ENCODE measurements around the gene GJA8.
"Not testable (repeated sequence)": the region's sequence is repeated elsewhere in the genome, so short reads cannot be mapped to it uniquely, and the experiment has no call there.

Gene GJA8

DNA sequence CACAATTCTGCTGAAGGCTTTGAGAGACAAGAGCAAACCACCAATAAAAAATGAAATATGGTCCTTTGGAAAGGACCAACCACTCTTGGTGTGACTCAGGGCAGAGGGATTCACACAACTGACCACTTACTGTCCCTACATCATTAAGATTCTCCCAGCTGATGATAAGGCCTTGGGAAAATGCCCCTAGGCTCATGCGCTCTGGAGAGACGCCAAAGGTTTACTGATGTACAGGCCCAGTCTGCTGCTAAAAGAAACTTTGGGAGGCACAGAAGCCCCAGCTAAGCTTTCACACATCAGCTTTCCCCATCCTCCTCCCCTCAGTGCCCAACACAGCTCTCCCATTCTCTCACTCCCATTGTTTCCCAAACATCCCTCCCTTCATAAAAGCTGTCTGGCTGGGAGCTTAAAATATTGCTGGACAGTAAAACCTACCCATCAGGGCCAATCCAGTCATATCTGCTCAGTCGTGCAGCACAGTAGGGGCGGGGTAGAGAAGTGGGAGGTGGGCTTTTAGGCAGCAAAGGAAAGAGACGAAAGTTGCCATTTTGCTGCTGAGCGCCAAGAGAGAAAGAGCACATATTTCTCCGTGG is at the start of gene GJA8:
Gene GJA8, plus strand, starts transcription at position 543 of the 593 bp plus-strand sequence. CDS start 5,161 bp downstream, outside the sequence.
- DNase-seq, result no peak

DNA sequence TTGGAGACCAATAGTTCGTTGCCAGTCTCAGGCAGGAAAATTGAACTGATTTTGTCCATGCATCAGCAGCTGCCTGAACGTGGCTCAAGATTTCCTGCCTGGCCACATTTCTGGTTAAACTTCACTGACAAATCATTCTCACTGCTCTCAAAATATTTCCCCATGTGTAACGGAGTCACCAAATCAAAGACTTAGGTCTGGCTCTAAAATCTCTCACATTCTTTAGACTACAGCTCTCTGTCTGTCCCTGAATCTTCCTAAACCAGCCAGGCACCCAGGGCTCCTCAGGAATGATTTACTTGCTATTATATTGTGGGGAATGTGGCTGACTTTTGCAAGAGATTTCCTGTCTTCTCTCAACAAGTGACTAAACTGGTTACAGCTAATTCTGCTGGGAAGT is 49.2 kb upstream of the GJA8 start:
- DNase-seq, result no peak

DNA sequence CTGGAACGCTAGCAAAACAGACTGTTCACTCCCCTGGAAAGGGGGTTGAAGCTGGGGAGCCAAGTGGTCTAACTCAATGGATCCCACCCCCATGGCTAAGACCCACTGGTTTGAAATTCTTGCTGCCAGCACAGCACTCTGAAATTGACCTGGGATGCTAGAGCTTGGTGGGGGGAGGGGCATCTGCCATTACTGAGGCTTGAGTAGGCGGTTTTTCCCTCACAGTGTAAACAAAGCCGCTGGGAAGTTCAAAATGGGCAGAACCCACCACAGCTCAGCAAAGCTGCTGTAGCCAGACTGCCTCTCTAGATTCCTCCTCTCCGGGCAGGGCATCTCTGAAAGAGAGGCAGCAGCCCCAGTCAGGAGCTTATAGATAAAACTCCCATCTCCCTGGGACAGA is 47.6 kb upstream of the GJA8 start:
- peak; percentile 4 for DNase-seq

DNA sequence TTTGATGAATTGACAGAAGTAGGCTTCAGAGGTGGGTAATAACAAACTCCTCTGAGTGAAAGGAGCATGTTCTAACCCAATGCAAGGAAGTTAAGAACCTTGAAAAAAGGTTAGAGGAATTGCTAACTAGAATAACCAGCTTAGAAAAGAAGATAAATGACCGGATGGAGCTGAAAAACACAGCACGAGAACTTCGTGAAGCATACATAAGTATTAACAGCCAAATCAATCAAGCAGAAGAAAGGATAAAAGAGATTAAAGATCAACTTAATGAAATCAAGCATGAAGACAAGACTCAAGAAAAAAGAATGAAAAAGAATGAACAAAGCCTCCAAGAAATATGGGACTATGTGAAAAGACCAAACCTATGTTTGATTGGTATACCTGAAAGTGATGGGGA is 46.6 kb upstream of the GJA8 start:
- DNase-seq, result not testable (repeated sequence)

DNA sequence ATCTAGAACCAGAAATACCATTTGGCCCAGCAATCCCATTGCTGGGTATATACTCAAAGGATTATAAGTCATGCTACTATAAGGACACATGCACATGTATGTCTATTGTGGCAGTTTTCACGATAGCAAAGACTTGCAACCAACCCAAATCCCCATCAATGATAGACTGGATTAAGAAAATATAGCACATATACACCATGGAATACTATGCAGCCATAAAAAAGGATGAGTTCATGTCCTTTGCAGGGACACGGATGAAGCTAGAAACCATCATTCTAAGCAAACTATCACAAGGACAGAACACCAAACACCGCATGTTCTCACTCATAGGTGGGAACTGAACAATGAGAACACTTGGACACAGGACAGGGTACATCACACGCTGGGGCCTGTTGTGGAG is 35.4 kb upstream of the GJA8 start:
- not testable (repeated sequence) for DNase-seq

DNA sequence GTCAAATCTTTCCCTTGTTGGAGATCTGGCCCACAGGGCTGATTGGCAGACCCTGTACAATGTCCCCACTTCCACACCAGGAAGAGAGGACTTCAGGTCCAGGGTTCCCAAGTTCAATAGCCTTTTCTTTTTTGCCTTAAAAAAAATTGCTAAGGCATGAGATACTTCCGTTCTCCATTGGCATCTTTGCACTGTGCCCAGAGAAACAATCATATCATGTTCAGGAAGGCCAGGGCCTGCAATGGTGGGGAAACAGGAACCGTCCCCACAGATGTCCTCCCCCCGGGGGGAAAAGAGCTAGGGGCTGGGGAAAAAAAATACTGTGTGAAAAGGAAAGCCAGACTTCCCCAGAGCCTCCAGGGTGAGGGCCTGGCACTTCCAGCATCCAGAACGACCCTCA is 24.6 kb upstream of the GJA8 start:
- DNase-seq, result no peak

DNA sequence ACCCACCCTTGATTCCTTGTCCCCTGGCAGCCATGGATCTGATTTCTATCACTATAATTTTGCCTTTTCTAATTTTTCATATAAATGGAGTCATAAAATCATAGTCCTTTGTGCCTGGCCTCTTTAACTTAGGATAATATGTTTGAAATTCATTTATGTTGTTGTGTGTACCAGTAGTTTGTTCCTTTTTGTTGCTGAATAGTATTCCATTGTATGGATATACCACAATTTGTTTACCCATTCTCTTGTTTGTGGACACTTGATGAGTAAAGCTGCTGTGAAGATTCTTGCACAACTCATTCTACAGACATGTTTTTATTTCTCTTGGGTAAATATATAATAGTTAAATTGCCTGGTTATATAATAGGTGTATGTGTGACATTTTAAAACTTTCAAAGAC is 22.7 kb upstream of the GJA8 start:
- DNase-seq, result no peak

DNA sequence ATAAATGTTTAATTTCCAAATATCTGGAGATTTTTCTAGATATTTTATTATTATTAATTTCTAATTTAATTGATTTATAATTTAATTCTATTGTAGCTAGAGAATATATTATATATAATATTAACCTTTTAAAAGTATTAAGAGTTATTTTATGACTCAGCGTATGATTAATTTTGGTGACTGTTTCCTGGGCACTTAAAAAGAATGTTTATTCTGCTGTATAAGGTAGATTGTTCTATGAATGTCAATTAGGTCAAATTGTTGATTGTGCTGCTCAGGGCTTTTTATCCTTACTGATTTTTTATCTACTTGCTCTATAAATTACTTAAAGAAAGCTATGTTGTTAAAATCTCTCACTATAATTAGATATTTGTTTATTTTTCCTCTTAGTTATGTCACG is 20.1 kb upstream of the GJA8 start:
- DNase-seq, result no peak

DNA sequence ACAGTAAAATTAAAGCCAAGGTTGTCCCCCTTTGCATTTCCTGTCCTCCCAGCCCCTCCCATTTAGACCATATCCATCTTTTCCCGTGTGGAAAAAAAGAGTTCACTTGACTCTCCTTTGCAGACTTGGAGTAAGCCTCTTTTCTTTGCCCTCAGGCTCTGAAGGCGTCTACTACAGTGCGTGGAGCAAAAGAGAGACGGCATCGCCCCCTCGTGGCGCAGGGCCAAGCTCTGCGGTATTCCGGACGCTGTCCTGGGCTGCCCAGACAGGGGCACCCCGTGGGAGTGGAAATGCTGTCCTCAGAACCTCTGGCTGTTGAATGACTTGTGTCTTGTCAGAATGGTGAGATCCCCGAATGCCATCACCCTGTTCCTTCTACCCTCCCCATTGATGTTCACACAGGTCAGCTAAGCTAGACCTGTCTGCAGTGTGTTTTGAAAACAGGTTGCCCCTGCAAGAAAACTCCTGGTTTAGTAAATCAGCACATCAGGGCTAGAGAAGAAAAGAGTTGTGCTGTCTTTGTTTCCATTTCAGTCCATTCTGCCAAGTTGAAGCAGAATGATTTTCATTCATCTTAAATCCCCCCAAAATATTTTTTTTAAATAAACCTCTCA is 12.3 kb upstream of the GJA8 start:
- DNase-seq, result peak; percentile 77

DNA sequence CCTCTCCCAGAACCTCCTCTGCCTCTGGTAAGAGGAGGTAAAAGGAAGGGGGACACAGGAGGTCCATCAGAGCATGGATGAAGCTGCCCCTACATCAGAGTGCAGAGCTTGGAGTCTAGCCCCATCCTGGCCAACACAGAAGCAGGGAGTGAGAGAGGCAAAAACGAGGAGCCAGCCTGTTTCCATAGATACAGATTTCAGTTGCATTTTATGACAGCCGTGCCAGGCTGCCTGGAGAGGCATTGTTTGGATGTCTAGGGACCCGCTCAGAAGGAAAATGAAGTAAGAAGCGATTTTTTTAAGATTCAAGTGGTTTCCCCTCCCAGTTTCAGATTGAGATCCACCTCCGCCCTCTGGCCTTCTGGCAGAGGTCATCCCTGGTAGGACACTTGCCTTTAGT is 11.5 kb upstream of the GJA8 start:
- DNase-seq, result peak; percentile 4

DNA sequence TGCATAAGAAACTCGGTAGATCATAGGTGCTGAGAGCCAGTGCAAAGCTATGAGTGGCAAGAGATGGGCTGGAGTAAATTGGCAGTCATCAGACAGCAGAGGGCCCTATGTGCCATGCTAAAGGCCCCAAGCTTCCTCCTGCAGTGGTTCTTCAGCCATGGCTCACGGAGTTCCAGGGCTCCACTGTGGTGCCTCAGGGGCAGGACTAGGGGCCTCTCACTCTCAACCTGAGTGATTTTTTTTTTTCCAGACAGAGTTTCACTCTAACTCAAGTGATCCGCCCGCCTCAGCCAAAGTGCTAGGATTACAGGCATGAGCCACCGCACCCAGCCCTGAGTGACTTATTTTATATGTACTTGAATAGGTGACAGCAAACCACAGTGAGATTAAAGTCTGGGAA is 10.4 kb upstream of the GJA8 start:
- peak; percentile 10 for DNase-seq

DNA sequence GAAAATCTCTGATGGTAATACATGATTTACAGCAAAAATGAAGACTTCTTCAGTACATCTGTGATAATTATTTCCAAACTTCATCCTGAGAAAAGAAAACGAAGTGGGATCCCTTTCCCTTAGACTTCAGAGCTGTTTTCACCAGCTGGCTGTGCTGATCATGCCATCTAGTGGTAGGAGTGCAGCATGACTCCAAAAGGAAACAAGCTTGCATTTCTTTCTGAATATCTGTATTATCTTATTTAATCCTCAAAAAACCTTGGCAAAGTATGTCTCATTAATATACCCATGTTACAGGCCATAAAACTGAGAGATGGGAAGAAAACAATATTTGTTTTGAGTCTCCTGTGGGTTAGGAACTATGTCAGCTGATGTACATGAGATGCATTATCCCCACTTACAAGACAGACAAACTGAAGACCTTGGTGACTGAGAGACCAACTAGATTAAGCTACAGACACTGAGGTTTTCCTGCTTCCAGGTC is 9.8 kb upstream of the GJA8 start:
- peak; percentile 57 for DNase-seq

DNA sequence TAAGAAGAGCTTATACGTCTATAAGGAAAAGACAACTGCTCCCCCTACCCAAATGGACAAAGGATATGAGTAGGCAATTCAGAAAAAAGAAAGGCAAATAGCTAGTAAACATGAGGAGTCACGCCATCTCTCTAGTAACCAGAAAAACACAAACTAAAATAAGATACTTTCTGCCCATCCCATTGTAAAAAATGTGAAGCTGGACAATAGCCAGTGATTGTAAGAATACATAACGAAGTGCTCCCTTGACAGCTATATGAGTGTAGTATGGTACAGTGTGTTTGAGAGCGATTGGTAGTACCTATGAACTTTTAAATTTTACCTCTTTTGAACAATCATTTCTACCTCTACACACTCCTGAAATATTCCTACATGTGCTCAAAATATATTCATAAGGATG is 7.5 kb upstream of the GJA8 start:
- DNase-seq, result no peak

DNA sequence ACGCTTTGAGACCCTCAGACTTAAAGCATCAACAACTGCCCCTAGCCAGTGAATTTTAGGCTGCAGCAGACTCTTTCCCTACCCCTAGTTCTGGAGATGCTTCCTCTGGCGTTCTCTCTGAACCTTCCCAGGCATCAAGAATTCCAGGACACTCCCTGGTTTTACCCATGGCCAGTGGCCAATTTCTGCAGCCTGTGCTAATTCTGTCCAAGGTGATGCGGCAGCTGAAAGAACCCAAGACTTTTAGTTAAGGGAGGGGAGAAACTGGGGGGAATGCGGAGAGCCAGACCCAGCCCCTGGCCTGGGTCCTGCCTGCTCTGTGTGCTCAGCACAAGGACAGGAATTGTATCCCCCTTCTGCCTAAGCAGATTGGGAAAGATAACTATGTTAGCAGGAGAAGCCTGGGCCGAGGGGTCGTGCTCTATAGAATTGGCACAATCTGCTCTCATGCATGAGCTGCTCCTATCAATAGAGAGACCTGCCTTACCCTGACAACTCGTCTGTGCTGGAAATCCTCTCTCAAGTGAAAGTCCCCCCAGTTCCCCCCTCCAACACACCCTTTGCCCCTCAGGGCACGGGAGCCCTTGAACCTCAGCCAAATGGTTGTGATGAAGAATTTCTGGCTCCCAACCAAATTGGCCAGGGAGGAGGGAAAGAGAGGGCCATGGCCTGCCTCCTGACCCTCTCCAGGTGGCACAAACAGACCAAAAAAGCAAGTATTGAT is 5.4 kb upstream of the GJA8 start:
- peak; percentile 68 for DNase-seq

DNA sequence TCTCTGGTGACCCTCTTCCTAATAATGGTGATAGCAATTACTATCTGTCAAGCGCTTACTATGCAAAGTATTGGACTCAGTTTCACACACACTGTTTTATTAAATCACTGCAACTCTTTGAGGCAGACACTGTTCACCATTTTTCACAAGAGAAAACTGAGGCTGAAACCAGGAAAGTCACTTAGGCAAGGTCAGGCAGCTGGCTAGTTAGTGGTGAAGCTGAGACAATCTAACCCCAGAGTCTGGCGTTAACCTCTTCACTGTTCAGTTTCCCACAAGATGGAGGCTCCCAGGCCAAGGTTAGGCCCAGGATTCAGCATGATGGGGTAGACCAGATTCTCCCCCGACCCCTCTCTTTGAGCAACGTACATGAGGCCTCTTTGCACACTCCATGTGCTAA is 4.8 kb upstream of the GJA8 start:
- no peak for DNase-seq

DNA sequence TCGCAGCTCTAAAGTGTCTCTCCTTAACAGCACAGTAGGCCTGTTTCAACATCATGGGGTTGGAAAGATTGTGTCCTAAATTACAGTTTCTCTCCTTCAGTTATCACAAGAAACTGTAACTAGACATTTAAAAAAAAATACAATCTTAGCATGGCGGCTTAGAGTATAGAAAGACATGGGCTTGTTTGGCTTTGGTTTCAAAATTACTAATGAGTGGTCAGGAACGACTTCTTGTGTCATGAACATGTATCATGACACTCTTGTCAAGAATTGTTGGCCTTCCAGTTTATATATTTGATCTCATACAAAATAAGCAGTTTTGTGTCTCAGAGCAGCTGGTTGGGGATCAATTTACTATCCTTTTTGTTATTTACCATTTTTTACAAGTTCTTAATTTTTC is 2.1 kb downstream of the GJA8 start:
- no peak for DNase-seq

DNA sequence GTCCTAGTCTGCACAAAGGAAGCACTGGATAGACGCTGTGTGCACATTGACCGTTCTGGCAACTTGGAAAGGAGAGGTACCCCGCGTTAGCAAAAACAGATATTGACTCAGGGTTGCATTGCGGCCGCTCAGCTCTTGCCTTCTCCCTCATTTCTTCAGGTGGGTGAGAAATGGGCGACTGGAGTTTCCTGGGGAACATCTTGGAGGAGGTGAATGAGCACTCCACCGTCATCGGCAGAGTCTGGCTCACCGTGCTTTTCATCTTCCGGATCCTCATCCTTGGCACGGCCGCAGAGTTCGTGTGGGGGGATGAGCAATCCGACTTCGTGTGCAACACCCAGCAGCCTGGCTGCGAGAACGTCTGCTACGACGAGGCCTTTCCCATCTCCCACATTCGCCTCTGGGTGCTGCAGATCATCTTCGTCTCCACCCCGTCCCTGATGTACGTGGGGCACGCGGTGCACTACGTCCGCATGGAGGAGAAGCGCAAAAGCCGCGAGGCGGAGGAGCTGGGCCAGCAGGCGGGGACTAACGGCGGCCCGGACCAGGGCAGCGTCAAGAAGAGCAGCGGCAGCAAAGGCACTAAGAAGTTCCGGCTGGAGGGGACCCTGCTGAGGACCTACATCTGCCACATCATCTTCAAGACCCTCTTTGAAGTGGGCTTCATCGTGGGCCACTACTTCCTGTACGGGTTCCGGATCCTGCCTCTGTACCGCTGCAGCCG is 5.4 kb downstream of the GJA8 start:
- DNase-seq, result no peak

DNA sequence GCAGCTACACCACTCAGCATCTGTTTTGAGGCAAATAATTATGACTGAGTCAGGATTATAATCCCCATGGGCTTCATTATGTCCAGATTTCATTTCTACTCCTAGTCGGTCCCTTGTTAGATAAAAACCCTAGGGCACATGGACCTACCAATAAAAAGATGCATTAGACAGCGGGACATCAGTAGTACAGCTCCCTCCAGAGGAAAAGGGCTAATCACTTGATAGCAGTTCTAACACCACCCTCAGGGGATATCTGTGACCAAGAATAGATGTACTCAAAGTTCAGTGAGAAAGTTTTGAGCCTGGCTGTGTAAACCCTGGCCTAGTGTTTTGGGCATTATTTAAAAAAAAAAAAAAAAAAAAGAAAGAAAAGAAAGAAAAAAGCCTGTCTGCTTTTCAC is 10.0 kb downstream of the GJA8 start:
- peak; percentile 21 for DNase-seq

DNA sequence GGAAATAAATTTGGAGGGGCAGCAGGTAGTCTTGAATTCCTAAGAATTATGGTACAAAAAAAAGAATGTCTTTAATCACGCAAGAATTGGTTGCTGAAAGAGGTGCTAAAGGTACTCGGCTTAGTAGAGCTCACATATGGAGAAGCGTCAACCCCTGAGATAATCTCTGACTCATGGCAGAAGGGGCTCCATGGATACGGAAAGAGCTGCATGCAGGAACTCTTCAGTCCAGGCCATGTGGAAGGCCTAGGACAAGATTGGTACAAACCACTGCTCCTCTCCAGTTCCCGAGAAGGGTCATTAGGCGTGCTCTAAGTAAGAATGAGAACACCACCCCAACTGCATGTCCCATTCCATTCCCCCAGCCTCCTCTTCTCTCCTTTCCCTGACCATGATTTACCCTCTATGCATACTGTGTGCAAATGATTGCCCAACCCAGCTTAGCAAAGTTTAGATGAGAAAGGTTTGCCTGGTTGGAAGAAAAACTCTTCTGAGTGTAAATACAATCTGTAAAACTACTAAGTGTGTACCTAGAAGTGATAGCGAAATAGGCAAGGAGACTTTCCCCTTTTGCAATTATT is 10.9 kb downstream of the GJA8 start:
- DNase-seq, result no peak

DNA sequence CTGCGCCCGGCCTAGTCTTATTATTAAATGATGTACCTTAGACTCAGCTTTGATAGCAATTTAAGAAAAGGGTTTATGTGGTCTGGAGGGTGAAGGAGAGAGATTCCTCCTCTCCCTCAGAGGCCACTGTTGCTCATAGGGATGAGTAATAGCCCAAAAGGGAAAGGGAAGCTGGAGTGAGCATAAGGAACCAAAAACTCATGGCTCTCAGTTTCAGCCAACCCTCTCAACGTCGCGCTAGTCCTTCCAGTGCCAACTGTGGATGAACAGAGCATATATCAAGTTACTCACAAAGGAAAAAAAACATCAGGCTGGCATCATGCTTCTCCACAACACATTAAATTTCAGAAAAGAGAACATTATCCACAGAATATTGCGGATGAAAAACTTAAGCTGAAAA is 17.3 kb downstream of the GJA8 start:
- DNase-seq, result no peak

DNA sequence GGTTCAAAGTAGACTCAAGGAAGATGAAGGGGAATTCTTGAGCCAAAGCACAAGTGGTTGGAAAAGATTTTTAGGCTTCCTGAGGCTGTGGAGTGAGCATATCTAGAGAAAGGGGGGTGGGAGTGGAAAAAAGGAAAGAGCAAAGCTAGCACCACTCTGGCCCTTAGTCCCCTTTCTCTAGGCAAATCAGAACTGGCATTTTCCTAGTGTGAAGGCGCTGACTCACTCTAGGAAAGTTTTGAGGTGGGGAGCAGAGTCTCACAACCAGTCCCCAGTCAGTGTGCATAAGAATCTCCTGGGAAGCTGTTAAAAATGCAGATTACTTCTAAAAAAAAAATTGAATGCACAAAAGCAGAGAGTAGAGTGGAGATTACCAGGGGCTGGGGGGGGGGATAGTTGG is 22.2 kb downstream of the GJA8 start:
- no peak for DNase-seq

DNA sequence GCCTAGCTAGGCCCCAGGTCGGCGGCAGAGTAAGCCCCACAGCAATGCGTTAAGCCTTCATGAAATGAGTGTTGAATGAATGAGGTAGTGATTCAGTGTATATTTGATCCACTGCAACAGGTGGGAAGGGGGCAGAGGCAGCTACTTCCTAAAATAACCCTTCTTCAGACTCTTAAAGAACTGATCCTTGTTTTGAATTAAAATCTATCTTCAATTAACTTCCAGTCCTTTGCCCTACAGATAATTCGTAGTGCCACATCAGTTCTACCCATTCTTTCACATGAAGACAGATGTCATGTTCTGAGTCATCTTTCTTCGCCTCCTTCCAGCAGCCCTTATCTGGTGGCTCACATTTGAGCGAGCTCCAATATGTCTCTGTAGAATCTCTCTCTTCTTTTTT is 24.6 kb downstream of the GJA8 start:
- DNase-seq, result not testable (repeated sequence)

DNA sequence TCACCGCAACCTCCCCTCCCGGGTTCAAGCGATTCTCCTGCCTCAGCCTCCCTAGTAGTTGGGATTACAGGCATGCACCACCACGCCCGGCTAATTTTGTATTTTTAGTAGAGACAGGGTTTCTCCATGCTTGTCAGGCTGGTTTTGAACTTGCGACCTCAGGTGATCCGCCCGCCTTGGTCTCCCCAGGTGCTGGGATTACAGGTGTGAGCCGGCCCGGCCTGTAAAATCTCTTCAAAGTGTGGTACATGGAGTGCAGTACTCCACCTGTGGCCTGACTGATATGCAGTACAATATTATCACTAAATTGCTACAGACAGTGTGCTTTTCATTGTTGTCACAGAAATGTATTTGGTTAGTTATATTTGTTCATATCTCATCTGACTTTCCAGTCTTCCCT is 25.1 kb downstream of the GJA8 start:
- not testable (repeated sequence) for DNase-seq

All from NCI-H69 (cell line).